Adrenal gland (tissue), 12 donors: ENCODE data around the gene SLC2A2. TPM values are rescaled to one million over a fixed set of nuclear protein-coding genes. Genes with fewer than 3 reads are reported as not detected.

Source experiments
- DNase-seq, 7 donors: peaks; one replicate each; pipeline ENCODE4 v3.0.0-alpha.2; 2019 to 2020
- H3K27ac ChIP-seq, 5 donors: fragments of 200-600 bp; sonication (generic) in 4 of 5; 1 replicate in 3 of 5; 2 replicates in 2 of 5; pipeline versions ENCODE4 v1.5.1 to v1.8.0; 2016 to 2020; ENCODE audit warnings: mild to moderate bottlenecking in 1 of 5
- H3K27me3 ChIP-seq: fragments of 200-600 bp; 2 replicates; pipeline ENCODE4 v1.8.0; 2021
- H3K36me3 ChIP-seq, 2 donors: fragments of 200-600 bp; replicated peaks in 1 of 2; 1 replicate in 1 of 2; 2 replicates in 1 of 2; pipeline versions ENCODE4 v1.5.1 to v1.8.0; 2018 to 2022
- H3K4me1 ChIP-seq, 2 donors: fragments of 200-600 bp; replicated peaks in 1 of 2; 1 replicate in 1 of 2; 2 replicates in 1 of 2; pipeline versions ENCODE4 v1.5.1 to v1.8.0; 2018 to 2021
- H3K4me3 ChIP-seq, 4 donors: fragments of 200-600 bp; sonication (generic) in 3 of 4; one replicate each; pipeline ENCODE4 v1.5.1; 2016 to 2018
- H3K9me3 ChIP-seq, 3 donors: fragments of 200-600 bp; sonication (generic) in 1 of 3; replicated peaks in 1 of 3; 1 replicate in 2 of 3; 2 replicates in 1 of 3; pipeline versions ENCODE4 v1.5.1 to v1.8.0; 2016 to 2021
- CTCF ChIP-seq, 6 experiments: fragments of 450-650 bp in 4 of 6; fragments of 200-600 bp in 2 of 6; sonication (generic) in 1 of 6; IDR thresholded peaks; 1 replicate in 5 of 6; 2 replicates in 1 of 6; pipeline versions ENCODE4 v1.5.1 to v1.8.0; 2016 to 2021; ENCODE audit warnings: antibody characterized with exemption in 6 of 6, mild to moderate bottlenecking in 2 of 6, moderate library complexity in 1 of 6
- POLR2A ChIP-seq, 2 donors: fragments of 450-650 bp; IDR thresholded peaks; one replicate each; pipeline ENCODE4 v1.6.1; 2017; ENCODE audit warnings: antibody characterized with exemption in 2 of 2, mild to moderate bottlenecking in 2 of 2, moderate library complexity in 1 of 2
- WGBS, 4 donors: extraction: QIAGEN DNeasy Blood & Tissue Kit in 2 of 4; methylation state at CpG; one replicate each; pipeline versions ENCODE4 v1.1.5 to v1.1.7; 2013 to 2017; 5-methylcytosine and 5-hydroxymethylcytosine counted together
- intact Hi-C, 2 donors: fragments of 100-400 bp; cut with DNase I; formaldehyde crosslinking; loops; one replicate each; pipeline versions ENCODE4 v1.14.1 to v1.15.0; 2022 to 2023
- polyA plus RNA-seq, 3 donors: library from polyadenylated mRNA; stranded (reverse); fragments of 200-250 nt in 2 of 3; fragments of 350-450 nt in 1 of 3; fragmentation: Illumina TruSeq in 1 of 3; extraction: RNeasy Lipid Tissue Mini Kit (QIAGEN cat#74804) in 1 of 3; gene quantifications; one replicate each; pipeline ENCODE4 v1.2.3, GENCODE V29; 2013 to 2014
- total RNA-seq, 9 donors: library from RNA; depleted of rRNA in 4 of 9; stranded (reverse); fragments of >200 nt in 4 of 9; fragments of 120-200 nt in 1 of 9; fragmentation: NEBNext Ultra II Directional in 1 of 9; extraction: Animal tissue kit (Norgen Biotek cat#: 25700) in 1 of 9; gene quantifications; one replicate each; pipeline versions ENCODE4 v1.1.0 to v1.2.4, GENCODE V29; 2013 to 2023
- donor health status: healthy with polysubstance abuse.
- donor health status: Bipolar disorder and iron deficiency.
- donor health status: DM: yes; HTN: yes; CAD: no.
- donor health status: DM: no; HTN: no; CAD: no.
- donor health status: DM: no; HTN: no; CAD: no.
- donor health status: DM: yes; HTN: yes; CAD: no.

The SLC2A2 gene
- total and polyA plus RNA-seq, 12 donors: 0.22 TPM; not detected in 11

DNA sequence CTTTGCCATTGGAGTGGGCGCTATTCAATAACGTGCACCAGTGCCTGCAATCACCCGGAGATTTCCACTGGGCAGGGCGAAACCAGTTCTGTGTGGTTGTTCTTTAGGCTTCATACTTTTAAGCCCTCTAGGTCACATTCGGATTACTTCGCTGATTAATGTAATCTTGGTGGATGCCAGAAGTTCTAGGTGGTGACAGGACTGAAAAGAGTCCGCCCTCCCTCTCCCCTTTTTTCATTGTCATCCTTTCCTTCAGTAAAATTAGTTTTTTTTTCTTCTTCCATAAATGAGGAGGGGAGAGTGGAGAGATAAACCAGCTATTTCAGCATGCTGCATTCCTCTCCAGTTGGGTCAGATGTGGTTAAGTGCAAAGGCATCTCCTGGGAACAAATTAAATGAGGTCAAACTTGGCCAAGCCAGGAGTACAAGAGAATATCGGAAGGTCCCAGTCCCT lies 2.3 kb upstream of the SLC2A2 start:
- Histone ChIP-seq H3K4me1 (no peaks in the 10 kb centered on the region), H3K27me3 (no peaks in the 10 kb centered on the region), H3K27ac (no peak overlapping the region), H3K9me3 (no peaks in the 10 kb centered on the region), H3K4me3 (no peak overlapping the region), H3K36me3 (no peaks in the 10 kb centered on the region)
- WGBS, 4 donors: 61 to 77% (median 64%) methylated on average over 8 of the region's 8 CpGs
- intact Hi-C loops: no loop called here
- TF ChIP-seq POLR2A (IDR thresholded peaks at IDR 0.05) (no peak), CTCF (IDR thresholded peaks at IDR 0.05) (no peak)
- DNase-seq: no peak

DNA sequence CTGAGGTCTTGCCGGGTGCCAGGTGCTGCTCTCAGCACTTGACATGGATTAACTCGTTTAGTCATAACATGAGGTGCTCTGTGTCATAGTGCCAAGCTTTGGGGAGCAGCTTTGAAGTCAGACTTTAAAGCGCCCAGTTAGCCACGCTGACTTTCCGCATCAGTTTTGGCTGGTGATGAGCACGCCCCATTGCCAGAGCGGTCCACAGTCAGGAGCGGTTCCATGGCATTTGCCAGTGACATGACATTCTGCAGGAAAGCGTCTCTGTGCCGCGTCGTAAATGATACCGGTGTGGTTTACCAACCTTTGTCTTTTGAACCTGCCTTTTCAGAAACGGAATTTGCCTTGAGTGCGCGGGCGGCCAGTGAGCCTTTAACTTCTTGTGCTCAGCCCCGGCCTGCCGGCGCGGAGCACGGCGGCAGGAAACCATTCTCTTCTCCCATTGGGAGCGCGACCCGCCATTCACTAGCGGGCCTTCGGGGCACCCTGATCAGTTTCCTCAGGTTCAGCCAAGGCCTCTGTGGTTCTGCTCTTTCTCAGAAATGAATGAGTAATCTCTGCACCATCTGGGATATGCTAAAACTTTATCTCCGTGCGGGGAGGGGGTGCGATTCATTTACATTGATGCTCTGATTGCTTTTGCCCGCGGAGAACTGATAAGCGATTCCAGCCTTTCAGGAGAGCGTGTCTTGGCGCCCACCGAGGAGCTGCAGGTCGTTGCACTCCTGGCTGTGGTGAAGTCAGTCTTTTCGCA lies 1.7 kb upstream of the SLC2A2 start:
- H3K27ac ChIP-seq: no peak overlapping the region
- no peaks in the 10 kb centered on the region for H3K4me1 ChIP-seq
- no peak overlapping the region for H3K4me3 ChIP-seq
- DNase-seq: peak in 6 of 7 donors; percentile 25 to 59 (median 29)
- WGBS, 4 donors: 26 to 38% (median 30%) methylated on average over 30 to 39 of the region's 39 CpGs
- H3K9me3 ChIP-seq: no peaks in the 10 kb centered on the region
- intact Hi-C loops: no loop called here
- TF ChIP-seq POLR2A (IDR thresholded peaks at IDR 0.05): no peak
- no peak for TF ChIP-seq CTCF (IDR thresholded peaks at IDR 0.05)
- H3K27me3 ChIP-seq: no peaks in the 10 kb centered on the region
- H3K36me3 ChIP-seq: no peaks in the 10 kb centered on the region

DNA sequence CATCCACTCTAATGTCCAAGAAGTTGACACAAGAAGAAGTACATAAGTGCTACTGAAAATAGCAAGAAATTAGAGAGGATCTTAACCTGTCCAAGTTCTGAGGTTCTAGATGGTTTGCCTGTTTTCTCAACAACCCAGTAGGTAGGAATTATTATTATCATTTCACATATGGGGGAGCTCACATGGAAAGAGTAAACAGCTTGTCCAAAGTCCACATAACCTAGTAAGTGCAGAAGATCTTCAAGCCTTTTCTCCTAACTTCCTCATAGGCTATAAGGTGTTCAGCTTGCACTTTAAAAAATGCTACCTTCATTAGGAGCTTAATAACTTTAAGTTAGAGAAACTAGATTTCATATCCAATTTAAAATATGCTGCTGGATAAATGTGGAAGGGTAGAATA lies 3.0 kb downstream of the SLC2A2 start:
- H3K27me3 ChIP-seq: no peaks in the 10 kb centered on the region
- H3K36me3 ChIP-seq: no peaks in the 10 kb centered on the region
- no peak overlapping the region for H3K27ac ChIP-seq
- intact Hi-C loops: no loop called here
- H3K9me3 ChIP-seq: no peaks in the 10 kb centered on the region
- TF ChIP-seq POLR2A (IDR thresholded peaks at IDR 0.05): no peak
- TF ChIP-seq CTCF (IDR thresholded peaks at IDR 0.05): no peak
- no peaks in the 10 kb centered on the region for H3K4me1 ChIP-seq
- no peak for DNase-seq
- H3K4me3 ChIP-seq: no peak overlapping the region

DNA sequence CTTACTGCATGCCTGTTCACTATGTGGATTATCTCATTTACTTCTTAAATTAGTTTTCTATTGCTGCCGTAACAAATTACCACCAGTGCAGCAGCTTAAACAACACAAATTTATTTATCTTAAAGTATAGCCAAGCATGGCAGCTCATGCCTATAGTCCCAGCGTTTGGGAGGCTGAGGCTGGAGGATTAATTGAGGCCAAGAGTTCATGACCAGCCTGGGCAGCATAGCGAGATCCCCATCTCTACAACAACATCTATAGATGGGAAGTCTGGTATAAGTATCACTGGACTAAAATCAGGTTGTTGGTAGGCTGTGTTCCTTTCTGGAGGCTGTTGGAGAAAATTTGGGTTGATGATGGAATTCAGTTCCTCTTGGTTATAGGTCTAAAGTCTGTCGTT lies 5.1 kb downstream of the SLC2A2 start:
- no peak overlapping the region for H3K27ac ChIP-seq
- no peaks in the 10 kb centered on the region for H3K9me3 ChIP-seq
- intact Hi-C loops: no loop called here
- H3K27me3 ChIP-seq: no peaks in the 10 kb centered on the region
- H3K36me3 ChIP-seq: no peaks in the 10 kb centered on the region
- H3K4me1 ChIP-seq: peaks cover 0 to 8% of the 10 kb centered on the region in 2 donors
- DNase-seq: no peak
- 75 to 82% (median 75%) methylated on average over 4 of the region's 4 CpGs for WGBS, 4 donors
- H3K4me3 ChIP-seq: no peak overlapping the region
- no peak for TF ChIP-seq CTCF (IDR thresholded peaks at IDR 0.05)
- TF ChIP-seq POLR2A (IDR thresholded peaks at IDR 0.05): no peak
